Liver (tissue), 9 donors: Measurements from ENCODE around the gene WDR75. TPM values are rescaled to one million over a fixed set of nuclear protein-coding genes. Genes with fewer than 3 reads are reported as not detected.

Experiments used
- DNase-seq: peaks from one replicate; pipeline ENCODE4 v3.0.0-alpha.2; 2017; ENCODE audit warnings: low spot score
- H3K27ac ChIP-seq, 2 donors: one replicate each; pipeline ENCODE4 v1.7.0; 2013; ENCODE audit warnings: inconsistent platforms in 2 of 2, low read length in 2 of 2, control low read depth in 1 of 2, low read depth in 1 of 2, mild to moderate bottlenecking in 1 of 2
- H3K27me3 ChIP-seq, 4 donors: one replicate each; pipeline versions ENCODE4 v1.6.1 to v1.7.0; 2013; ENCODE audit warnings: low read length in 3 of 4, inconsistent platforms in 1 of 4, mild to moderate bottlenecking in 1 of 4, moderate library complexity in 1 of 4; ENCODE audit not compliant: control insufficient read depth in 4 of 4, insufficient read depth in 4 of 4
- H3K36me3 ChIP-seq, 4 donors: one replicate each; pipeline versions ENCODE4 v1.6.1 to v1.7.0; 2013; ENCODE audit warnings: low read length in 3 of 4, mild to moderate bottlenecking in 3 of 4, low read depth in 1 of 4, moderate library complexity in 1 of 4; ENCODE audit not compliant: control insufficient read depth in 4 of 4, insufficient read depth in 3 of 4
- H3K4me1 ChIP-seq, 4 donors: one replicate each; pipeline versions ENCODE4 v1.6.1 to v1.7.0; 2013; ENCODE audit warnings: low read length in 3 of 4, mild to moderate bottlenecking in 3 of 4, moderate library complexity in 1 of 4; ENCODE audit not compliant: control insufficient read depth in 4 of 4, insufficient read depth in 4 of 4
- H3K4me3 ChIP-seq, 3 donors: one replicate each; pipeline versions ENCODE4 v1.6.1 to v1.7.0; 2013; ENCODE audit warnings: low read length in 3 of 3, control low read depth in 1 of 3, low read depth in 1 of 3, mild to moderate bottlenecking in 1 of 3
- H3K9ac ChIP-seq, 2 donors: one replicate each; pipeline ENCODE4 v1.7.0; 2013; ENCODE audit warnings: low read length in 2 of 2, mild to moderate bottlenecking in 2 of 2, moderate library complexity in 2 of 2, control low read depth in 1 of 2, low read depth in 1 of 2
- H3K9me3 ChIP-seq, 4 donors: one replicate each; pipeline versions ENCODE4 v1.6.1 to v1.7.0; 2013; ENCODE audit warnings: low read length in 3 of 4; ENCODE audit not compliant: control insufficient read depth in 4 of 4
- EGR1 ChIP-seq, 2 donors: IDR thresholded peaks; 2 replicates each; pipeline ENCODE4 v1.6.1; 2016 to 2018; ENCODE audit warnings: antibody characterized with exemption in 2 of 2, low read depth in 2 of 2
- FOXA1 ChIP-seq: IDR thresholded peaks from 2 replicates; pipeline ENCODE4 v1.6.1; 2016; ENCODE audit warnings: antibody characterized with exemption
- FOXA2 ChIP-seq: IDR thresholded peaks from 2 replicates; pipeline ENCODE4 v1.6.1; 2016; ENCODE audit warnings: antibody characterized with exemption
- GABPA ChIP-seq, 2 donors: IDR thresholded peaks in 1 of 2; conservative IDR thresholded peaks in 1 of 2; 2 replicates each; pipeline ENCODE4 v1.6.1; 2016; ENCODE audit warnings: antibody characterized with exemption in 2 of 2, mild to moderate bottlenecking in 1 of 2, moderate library complexity in 1 of 2
- HNF4A ChIP-seq, 2 donors: conservative IDR thresholded peaks; 2 replicates each; pipeline ENCODE4 v1.6.1; 2016; ENCODE audit warnings: antibody characterized with exemption in 2 of 2, mild to moderate bottlenecking in 2 of 2
- HNF4G ChIP-seq: IDR thresholded peaks from 2 replicates; pipeline ENCODE4 v1.6.1; 2016; ENCODE audit warnings: antibody characterized with exemption
- JUND ChIP-seq, 2 donors: IDR thresholded peaks; 2 replicates each; pipeline ENCODE4 v1.6.1; 2016; ENCODE audit warnings: antibody characterized with exemption in 2 of 2
- RXRA ChIP-seq, 2 donors: IDR thresholded peaks; 2 replicates each; pipeline ENCODE4 v1.6.1; 2017 to 2018; ENCODE audit warnings: antibody characterized with exemption in 2 of 2, mild to moderate bottlenecking in 1 of 2
- SP1 ChIP-seq: IDR thresholded peaks from 2 replicates; pipeline ENCODE4 v1.6.1; 2018; ENCODE audit warnings: antibody characterized with exemption, mild to moderate bottlenecking
- YY1 ChIP-seq: IDR thresholded peaks from 2 replicates; pipeline ENCODE4 v1.6.1; 2016; ENCODE audit warnings: antibody characterized with exemption, mild to moderate bottlenecking
- WGBS: extraction: QIAGEN DNeasy Blood & Tissue Kit; methylation state at CpG from one replicate; pipeline ENCODE4 v1.1.7; 2013; 5-methylcytosine and 5-hydroxymethylcytosine counted together
- polyA plus RNA-seq, 2 donors: library from polyadenylated mRNA; stranded (reverse) in 1 of 2; unstranded in 1 of 2; fragments of 200-250 nt in 1 of 2; fragments of >200 nt in 1 of 2; fragmentation: Nextera tagmentation in 1 of 2; extraction: Ambion mirVana in 1 of 2; gene quantifications; one replicate each; pipeline versions ENCODE4 v1.2.1 to v1.2.3, GENCODE V29; 2013 to 2015
- total RNA-seq, 2 donors: library from RNA; depleted of rRNA; stranded (reverse); fragments of >200 nt; gene quantifications; one replicate each; pipeline ENCODE4 v1.2.3, GENCODE V29; 2014
- TF ChIP-seq, protein P1 (sequence below): fragments of 150-350 bp; IDR thresholded peaks from 2 replicates; pipeline ENCODE4 v1.5.1; 2017; ENCODE audit warnings: improper control_type of control experiment, low read depth, low read length; ENCODE audit not compliant: missing input control
- TF ChIP-seq, protein P2 (sequence below): IDR thresholded peaks from 2 replicates; pipeline ENCODE4 v1.6.1; 2016; ENCODE audit warnings: antibody characterized with exemption
- TF ChIP-seq, protein P3 (sequence below): IDR thresholded peaks from 2 replicates; pipeline ENCODE4 v1.6.1; 2016; ENCODE audit warnings: antibody characterized with exemption, mild to moderate bottlenecking
- TF ChIP-seq, protein P4 (sequence below): IDR thresholded peaks from 2 replicates; pipeline ENCODE4 v1.6.1; 2016; ENCODE audit warnings: antibody characterized with exemption
- donor health status: healthy.
- donor health status: healthy.
- donor health status: healthy.
- donor health status: healthy.
- donor health status: healthy.

The WDR75 gene
- total and polyA plus RNA-seq, 4 donors: 7.9 to 24.5 (median 15.1) TPM

GRCh38 chr2:189393440-189394111 is 47.7 kb upstream of the WDR75 start:
- H3K27me3 ChIP-seq: no peaks in the 10 kb centered on the region
- H3K4me1 ChIP-seq: no peaks in the 10 kb centered on the region
- no peak for DNase-seq
- no peak overlapping the region for H3K4me3 ChIP-seq
- H3K36me3 ChIP-seq: no peaks in the 10 kb centered on the region
- H3K27ac ChIP-seq: no peak overlapping the region
- no peak for TF ChIP-seq JUND (IDR thresholded peaks at IDR 0.05)
- no peak for TF ChIP-seq RXRA (IDR thresholded peaks at IDR 0.05)
- TF ChIP-seq GABPA (IDR thresholded peaks at IDR 0.05 in 1 of 2, conservative IDR thresholded peaks at IDR 0.05 in 1 of 2): no peak
- TF ChIP-seq HNF4G: no peak
- no peak for TF ChIP-seq HNF4A (conservative IDR thresholded peaks at IDR 0.05)
- no peak for TF ChIP-seq SP1
- no peak for TF ChIP-seq FOXA2
- TF ChIP-seq, protein P1, sequence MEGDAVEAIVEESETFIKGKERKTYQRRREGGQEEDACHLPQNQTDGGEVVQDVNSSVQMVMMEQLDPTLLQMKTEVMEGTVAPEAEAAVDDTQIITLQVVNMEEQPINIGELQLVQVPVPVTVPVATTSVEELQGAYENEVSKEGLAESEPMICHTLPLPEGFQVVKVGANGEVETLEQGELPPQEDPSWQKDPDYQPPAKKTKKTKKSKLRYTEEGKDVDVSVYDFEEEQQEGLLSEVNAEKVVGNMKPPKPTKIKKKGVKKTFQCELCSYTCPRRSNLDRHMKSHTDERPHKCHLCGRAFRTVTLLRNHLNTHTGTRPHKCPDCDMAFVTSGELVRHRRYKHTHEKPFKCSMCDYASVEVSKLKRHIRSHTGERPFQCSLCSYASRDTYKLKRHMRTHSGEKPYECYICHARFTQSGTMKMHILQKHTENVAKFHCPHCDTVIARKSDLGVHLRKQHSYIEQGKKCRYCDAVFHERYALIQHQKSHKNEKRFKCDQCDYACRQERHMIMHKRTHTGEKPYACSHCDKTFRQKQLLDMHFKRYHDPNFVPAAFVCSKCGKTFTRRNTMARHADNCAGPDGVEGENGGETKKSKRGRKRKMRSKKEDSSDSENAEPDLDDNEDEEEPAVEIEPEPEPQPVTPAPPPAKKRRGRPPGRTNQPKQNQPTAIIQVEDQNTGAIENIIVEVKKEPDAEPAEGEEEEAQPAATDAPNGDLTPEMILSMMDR: no peak
- no peak for TF ChIP-seq YY1
- TF ChIP-seq EGR1 (IDR thresholded peaks at IDR 0.05; ENCODE audit: low read depth in 2 of 2): no peak
- no peaks in the 10 kb centered on the region for H3K9me3 ChIP-seq
- H3K9ac ChIP-seq: no peak overlapping the region
- WGBS: 83% methylated on average over 2 of the region's 2 CpGs

DNA sequence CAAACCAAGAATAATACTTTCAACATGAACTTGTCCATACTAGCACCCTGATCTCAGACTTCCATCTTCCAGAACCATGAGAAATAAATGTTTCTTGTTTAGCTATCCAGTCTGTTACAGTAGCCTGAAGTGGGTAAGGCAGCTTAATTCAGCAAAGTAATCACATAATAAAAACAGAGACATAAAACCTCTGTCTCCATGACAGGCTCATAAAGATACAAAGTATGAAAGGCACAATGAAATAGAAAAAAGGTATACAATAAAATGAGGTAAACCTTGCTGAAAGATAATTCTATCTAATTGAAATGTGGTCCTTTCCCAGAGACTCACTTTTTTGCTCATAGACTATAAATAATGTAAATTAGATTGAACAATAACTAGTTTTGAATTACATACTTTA is 46.7 kb upstream of the WDR75 start:
- H3K27me3 ChIP-seq: no peaks in the 10 kb centered on the region
- no peaks in the 10 kb centered on the region for H3K9me3 ChIP-seq
- H3K4me1 ChIP-seq: no peaks in the 10 kb centered on the region
- no peak overlapping the region for H3K9ac ChIP-seq
- no peak overlapping the region for H3K27ac ChIP-seq
- H3K36me3 ChIP-seq: no peaks in the 10 kb centered on the region
- TF ChIP-seq, protein P1: no peak
- no peak for TF ChIP-seq FOXA1
- TF ChIP-seq EGR1 (IDR thresholded peaks at IDR 0.05; ENCODE audit: low read depth in 2 of 2): no peak
- TF ChIP-seq YY1: no peak
- TF ChIP-seq, protein P2, sequence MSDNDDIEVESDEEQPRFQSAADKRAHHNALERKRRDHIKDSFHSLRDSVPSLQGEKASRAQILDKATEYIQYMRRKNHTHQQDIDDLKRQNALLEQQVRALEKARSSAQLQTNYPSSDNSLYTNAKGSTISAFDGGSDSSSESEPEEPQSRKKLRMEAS: no peak
- TF ChIP-seq, protein P3, sequence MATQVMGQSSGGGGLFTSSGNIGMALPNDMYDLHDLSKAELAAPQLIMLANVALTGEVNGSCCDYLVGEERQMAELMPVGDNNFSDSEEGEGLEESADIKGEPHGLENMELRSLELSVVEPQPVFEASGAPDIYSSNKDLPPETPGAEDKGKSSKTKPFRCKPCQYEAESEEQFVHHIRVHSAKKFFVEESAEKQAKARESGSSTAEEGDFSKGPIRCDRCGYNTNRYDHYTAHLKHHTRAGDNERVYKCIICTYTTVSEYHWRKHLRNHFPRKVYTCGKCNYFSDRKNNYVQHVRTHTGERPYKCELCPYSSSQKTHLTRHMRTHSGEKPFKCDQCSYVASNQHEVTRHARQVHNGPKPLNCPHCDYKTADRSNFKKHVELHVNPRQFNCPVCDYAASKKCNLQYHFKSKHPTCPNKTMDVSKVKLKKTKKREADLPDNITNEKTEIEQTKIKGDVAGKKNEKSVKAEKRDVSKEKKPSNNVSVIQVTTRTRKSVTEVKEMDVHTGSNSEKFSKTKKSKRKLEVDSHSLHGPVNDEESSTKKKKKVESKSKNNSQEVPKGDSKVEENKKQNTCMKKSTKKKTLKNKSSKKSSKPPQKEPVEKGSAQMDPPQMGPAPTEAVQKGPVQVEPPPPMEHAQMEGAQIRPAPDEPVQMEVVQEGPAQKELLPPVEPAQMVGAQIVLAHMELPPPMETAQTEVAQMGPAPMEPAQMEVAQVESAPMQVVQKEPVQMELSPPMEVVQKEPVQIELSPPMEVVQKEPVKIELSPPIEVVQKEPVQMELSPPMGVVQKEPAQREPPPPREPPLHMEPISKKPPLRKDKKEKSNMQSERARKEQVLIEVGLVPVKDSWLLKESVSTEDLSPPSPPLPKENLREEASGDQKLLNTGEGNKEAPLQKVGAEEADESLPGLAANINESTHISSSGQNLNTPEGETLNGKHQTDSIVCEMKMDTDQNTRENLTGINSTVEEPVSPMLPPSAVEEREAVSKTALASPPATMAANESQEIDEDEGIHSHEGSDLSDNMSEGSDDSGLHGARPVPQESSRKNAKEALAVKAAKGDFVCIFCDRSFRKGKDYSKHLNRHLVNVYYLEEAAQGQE: no peak
- TF ChIP-seq HNF4G: no peak
- no peak for TF ChIP-seq SP1
- no peak for TF ChIP-seq RXRA (IDR thresholded peaks at IDR 0.05)
- TF ChIP-seq, protein P4, sequence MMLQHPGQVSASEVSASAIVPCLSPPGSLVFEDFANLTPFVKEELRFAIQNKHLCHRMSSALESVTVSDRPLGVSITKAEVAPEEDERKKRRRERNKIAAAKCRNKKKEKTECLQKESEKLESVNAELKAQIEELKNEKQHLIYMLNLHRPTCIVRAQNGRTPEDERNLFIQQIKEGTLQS: no peak
- no peak for TF ChIP-seq FOXA2
- TF ChIP-seq HNF4A (conservative IDR thresholded peaks at IDR 0.05): no peak
- DNase-seq: no peak
- no peak overlapping the region for H3K4me3 ChIP-seq
